HCT116 (cell line): ENCODE measurements around the gene ERCC4. TPM values are rescaled to one million over a fixed set of nuclear protein-coding genes. Genes with fewer than 3 reads are reported as not detected.

Source experiments
- ATAC-seq: fragments of 200-7000 bp; cut with Tn5 transposase; 2 replicates; pipeline ENCODE4 v1.9.1; 2020; ENCODE audit warnings: mild to moderate bottlenecking, moderate library complexity
- BruUV-seq: library from RNA; stranded (reverse); fragments of 400-500 nt; replicated peaks from 2 replicates; lab custom pipeline; 2021; lab: Mats Ljungman, UMichigan
- CTCF ChIA-PET: fragments of 300-600 bp; sonication (Branson Sonifier 250); formaldehyde crosslinking; loops from one replicate; lab custom pipeline; 2021; ENCODE audit warnings: antibody characterized with exemption; lab: Charles Lee
- POLR2A ChIA-PET: fragments of 300-600, 350-600 bp; sonication (Branson Sonifier 250); formaldehyde crosslinking; loops from one replicate; lab custom pipeline; 2021; ENCODE audit warnings: antibody characterized with exemption; lab: Charles Lee
- RAD21 ChIA-PET, 2 experiments: fragments of 300-600 bp; sonication (Branson Sonifier 250); formaldehyde crosslinking; loops; one replicate each; lab custom pipeline; 2023; ENCODE audit warnings: low total read pairs in 2 of 2; ENCODE audit not compliant: uncharacterized antibody in 2 of 2, unreplicated experiment in 2 of 2, low non-redundant PET in 1 of 2; lab: Charles Lee
- DNase-seq: peaks from one replicate; pipeline ENCODE4 v3.0.0-alpha.2; 2010; ENCODE audit warnings: low read depth, low spot score
- H2AFZ ChIP-seq: fragments of 200-600 bp; shearing (Covaris generic), sonication (generic); 2 replicates; pipeline ENCODE4 v1.6.1; 2017; ENCODE audit warnings: low read depth, mixed run types, mixed read lengths, antibody characterized with exemption, low read length; ENCODE audit not compliant: poor library complexity, severe bottlenecking
- H3K27ac ChIP-seq: 2 replicates; pipeline ENCODE4 v1.5.1; 2012; ENCODE audit warnings: low read depth, low read length
- H3K27me3 ChIP-seq: fragments of 200-600 bp; sonication (generic); 2 replicates; pipeline ENCODE4 v1.6.1; 2016; ENCODE audit warnings: mixed run types, low read length, mixed read lengths; ENCODE audit not compliant: insufficient read depth
- H3K36me3 ChIP-seq, 2 experiments: fragments of 200-500 bp in 1 of 2; fragments of 200-600 bp in 1 of 2; sonication (Bioruptor generic) in 1 of 2; sonication (generic) in 1 of 2; 2 replicates each; pipeline versions ENCODE4 v1.5.1 to v1.6.1; 2014 to 2016; ENCODE audit warnings: low read length in 2 of 2, inconsistent platforms in 1 of 2, mixed read lengths in 1 of 2, mixed run types in 1 of 2; ENCODE audit not compliant: insufficient read depth in 2 of 2, control insufficient read depth in 1 of 2
- H3K4me1 ChIP-seq, 2 experiments: fragments of 200-600 bp in 1 of 2; sonication (generic) in 1 of 2; 2 replicates each; pipeline versions ENCODE4 v1.5.1 to v1.6.1; 2012 to 2017; ENCODE audit warnings: low read length in 2 of 2, inconsistent platforms in 1 of 2, mild to moderate bottlenecking in 1 of 2, mixed read lengths in 1 of 2, mixed run types in 1 of 2, moderate library complexity in 1 of 2; ENCODE audit not compliant: insufficient read depth in 2 of 2, control insufficient read depth in 1 of 2
- H3K4me2 ChIP-seq: fragments of 200-600 bp; sonication (generic); 2 replicates; pipeline ENCODE4 v1.6.1; 2017; ENCODE audit warnings: mixed run types, low read length, mixed read lengths
- H3K4me3 ChIP-seq, 2 experiments: fragments of 200-600 bp in 1 of 2; sonication (generic) in 1 of 2; replicated peaks in 1 of 2; 2 replicates each; pipeline ENCODE4 v1.5.1; 2011 to 2016; ENCODE audit warnings: low read length in 2 of 2, control low read depth in 1 of 2, low read depth in 1 of 2, mild to moderate bottlenecking in 1 of 2, mixed read lengths in 1 of 2, mixed run types in 1 of 2
- H3K79me2 ChIP-seq: fragments of 200-600 bp; sonication (generic); 2 replicates; pipeline ENCODE4 v1.6.1; 2017; ENCODE audit warnings: mild to moderate bottlenecking, mixed run types, low read length, moderate library complexity, mixed read lengths; ENCODE audit not compliant: insufficient read depth
- H3K9ac ChIP-seq: fragments of 200-600 bp; sonication (generic); 2 replicates; pipeline ENCODE4 v1.6.1; 2016; ENCODE audit warnings: low read length, mixed read lengths
- H3K9me2 ChIP-seq: fragments of 200-600 bp; sonication (generic), shearing (Covaris generic); 2 replicates; pipeline ENCODE4 v1.6.1; 2017; ENCODE audit warnings: mixed run types, mild to moderate bottlenecking, moderate library complexity; ENCODE audit not compliant: insufficient read depth
- H3K9me3 ChIP-seq, 2 experiments: fragments of 200-500 bp in 1 of 2; fragments of 200-600 bp in 1 of 2; sonication (Bioruptor generic) in 1 of 2; sonication (generic) in 1 of 2; 2 replicates each; pipeline ENCODE4 v1.6.1; 2014 to 2017; ENCODE audit warnings: low read length in 2 of 2, mixed read lengths in 2 of 2, inconsistent platforms in 1 of 2, low read depth in 1 of 2, mild to moderate bottlenecking in 1 of 2, mixed run types in 1 of 2, moderate library complexity in 1 of 2; ENCODE audit not compliant: control insufficient read depth in 1 of 2, insufficient read depth in 1 of 2
- H4K20me1 ChIP-seq: fragments of 200-600 bp; sonication (generic), shearing (Covaris generic); 2 replicates; pipeline ENCODE4 v1.6.1; 2017; ENCODE audit warnings: mixed run types, mild to moderate bottlenecking, moderate library complexity; ENCODE audit not compliant: insufficient read depth
- ATF3 ChIP-seq: IDR thresholded peaks from 2 replicates; pipeline ENCODE4 v1.6.1; 2012
- CBX3 ChIP-seq: IDR thresholded peaks from 2 replicates; pipeline ENCODE4 v1.6.1; 2012; ENCODE audit warnings: low read depth
- CTCF ChIP-seq, 3 experiments: fragments of 200-600 bp in 1 of 3; sonication (generic) in 1 of 3; IDR thresholded peaks in 2 of 3; conservative IDR thresholded peaks in 1 of 3; 2 replicates each; pipeline ENCODE4 v1.5.1; 2012 to 2017; ENCODE audit warnings: low read depth in 2 of 3, low read length in 2 of 3, antibody characterized with exemption in 1 of 3, borderline replicate concordance in 1 of 3, control low read depth in 1 of 3, mild to moderate bottlenecking in 1 of 3, mixed read lengths in 1 of 3, mixed run types in 1 of 3, moderate library complexity in 1 of 3; ENCODE audit not compliant: insufficient read depth in 1 of 3
- EGR1 ChIP-seq: IDR thresholded peaks from 2 replicates; pipeline ENCODE4 v1.6.1; 2012; ENCODE audit warnings: low read depth
- ELF1 ChIP-seq: IDR thresholded peaks from 2 replicates; pipeline ENCODE4 v1.6.1; 2012; ENCODE audit warnings: low read depth, borderline replicate concordance
- EZH2 ChIP-seq: fragments of 200-600 bp; sonication (generic); IDR thresholded peaks from 2 replicates; pipeline ENCODE4 v1.6.1; 2017; ENCODE audit warnings: antibody characterized with exemption, mixed run types
- FOSL1 ChIP-seq: IDR thresholded peaks from 2 replicates; pipeline ENCODE4 v1.6.1; 2012; ENCODE audit warnings: low read depth
- JUND ChIP-seq: IDR thresholded peaks from 2 replicates; pipeline ENCODE4 v1.6.1; 2012
- MAX ChIP-seq: IDR thresholded peaks from 2 replicates; pipeline ENCODE4 v1.6.1; 2012
- POLR2A ChIP-seq: IDR thresholded peaks from 2 replicates; pipeline ENCODE4 v1.7.0; 2011; ENCODE audit warnings: borderline replicate concordance; ENCODE audit not compliant: insufficient read depth, insufficient read length; ENCODE audit errors: extremely low read depth
- RAD21 ChIP-seq: IDR thresholded peaks from 2 replicates; pipeline ENCODE4 v1.6.1; 2012; ENCODE audit warnings: low read depth, mild to moderate bottlenecking
- REST ChIP-seq: IDR thresholded peaks from 2 replicates; pipeline ENCODE4 v1.6.1; 2012; ENCODE audit warnings: low read depth
- SRF ChIP-seq: IDR thresholded peaks from 2 replicates; pipeline ENCODE4 v1.6.1; 2012; ENCODE audit warnings: low read depth
- TCF7L2 ChIP-seq: IDR thresholded peaks from 2 replicates; pipeline ENCODE4 v1.7.0; 2011; ENCODE audit warnings: borderline replicate concordance, inconsistent platforms; ENCODE audit not compliant: insufficient read depth, insufficient read length; ENCODE audit errors: extremely low read depth
- YY1 ChIP-seq: IDR thresholded peaks from 2 replicates; pipeline ENCODE4 v1.6.1; 2011; ENCODE audit warnings: low read length, low read depth, moderate library complexity, mild to moderate bottlenecking; ENCODE audit not compliant: insufficient replicate concordance; ENCODE audit errors: extremely low read depth
- ZBTB33 ChIP-seq: IDR thresholded peaks from 2 replicates; pipeline ENCODE4 v1.6.1; 2011; ENCODE audit warnings: mild to moderate bottlenecking, low read length, moderate library complexity; ENCODE audit not compliant: insufficient replicate concordance; ENCODE audit errors: extremely low read depth
- ZFX ChIP-seq: fragments of 450-650 bp; IDR thresholded peaks from 2 replicates; pipeline ENCODE4 v1.6.1; 2017
- ZNF274 ChIP-seq: fragments of 200-500 bp; sonication (Bioruptor generic); IDR thresholded peaks from 2 replicates; pipeline ENCODE4 v1.6.1; 2014; ENCODE audit warnings: mild to moderate bottlenecking, low read depth, low read length, inconsistent platforms
- intact Hi-C: fragments of 100-400 bp; cut with micrococcal nuclease; formaldehyde crosslinking; loops from 2 replicates; pipeline ENCODE4 v1.10.0; 2022
- total RNA-seq: library from RNA; stranded (reverse); gene quantifications from one replicate; pipeline ENCODE4 v1.2.1, GENCODE V29; 2021; ENCODE audit not compliant: unreplicated experiment

ERCC4 gene
- total RNA-seq, 1 experiment from 2014 or later = 10.4 TPM

- Histone ChIP-seq H3K4me3 (peak overlapping the region; percentile 4 to 54), H3K4me1 (peaks cover 42 to 50% of the 10 kb centered on the region in 2 experiments), H3K9me3 (no peaks in the 10 kb centered on the region), H3K9me2 (no peaks in the 10 kb centered on the region), H3K9ac (0 out of 2 replicates have a peak overlapping the region, but pooled peaks have one; percentile 22), H2AFZ (peak overlapping the region; percentile 79), H3K4me2 (peak overlapping the region; percentile 85), H4K20me1 (no peaks in the 10 kb centered on the region), H3K36me3 (no peaks in the 10 kb centered on the region), H3K79me2 (no peaks in the 10 kb centered on the region), H3K27ac (peak overlapping the region; percentile 87), H3K27me3 (no peaks in the 10 kb centered on the region)
- intact Hi-C loops = no loop called here
- ChIA-PET RAD21 (no interaction called here), POLR2A (no interaction called here), CTCF (interaction anchor here (1.5 kb wide), 1 partner anchor 22 kb away, joined by 7 read pairs; no protein-coding TSS in a partner anchor)
- peak; percentile 91 for ATAC-seq
- DNase-seq = peak; percentile 86
- no TSS peak for BruUV-seq
- TF ChIP-seq JUND (peak; percentile 82), CTCF (IDR thresholded peaks at IDR 0.05 in 2 of 3, conservative IDR thresholded peaks at IDR 0.05 in 1 of 3; ENCODE audit: borderline replicate concordance in 1 of 3, insufficient read depth in 1 of 3, low read depth in 2 of 3, low read length in 2 of 3) (no peak), TCF7L2 (peak; percentile 34), EZH2 (no peak), ATF3 (no peak), YY1 (no peak), ELF1 (no peak), REST (no peak), EGR1 (peak; percentile 77), ZBTB33 (no peak), CBX3 (peak; percentile 74; the same call in 1 of the 2 replicates), POLR2A (no peak), FOSL1 (peak; percentile 84), ZNF274 (no peak), MAX (peak; percentile 17), SRF (peak; percentile 56), ZFX (no peak), RAD21 (peak; percentile 20; the same call in 1 of the 2 replicates)
These were observed 37.5 kb downstream of the ERCC4 start for GRCh38 chr16:13957197-13958078.
